HEK293 (cell line): ENCODE data around the gene MIF.

Source experiments
- CTCF ChIA-PET: fragments of 350-600 bp; formaldehyde crosslinking; extraction: SDS; loops from one replicate; lab custom pipeline; 2021; ENCODE audit warnings: antibody characterized with exemption; lab: Yijun Ruan, JAX
- POLR2A ChIA-PET: fragments of 300-600 bp; formaldehyde crosslinking; extraction: SDS; loops from one replicate; lab custom pipeline; 2020; ENCODE audit warnings: antibody characterized with exemption, inconsistent platforms; lab: Yijun Ruan, JAX
- H3K27ac ChIP-seq: fragments of 200-500 bp; sonication (Bioruptor generic); 2 replicates; pipeline ENCODE4 v1.5.1; 2014; ENCODE audit warnings: low read depth, low read length, control low read depth, inconsistent platforms; ENCODE audit errors: extremely low read depth
- H3K36me3 ChIP-seq, 2 experiments: fragments of 200-500 bp in 1 of 2; sonication (Bioruptor generic) in 1 of 2; 1 replicate in 1 of 2; 2 replicates in 1 of 2; pipeline ENCODE4 v1.5.1; 2014 to 2017; ENCODE audit warnings: inconsistent platforms in 2 of 2, low read length in 2 of 2; ENCODE audit not compliant: control insufficient read depth in 2 of 2, insufficient read depth in 1 of 2
- H3K4me1 ChIP-seq: fragments of 200-500 bp; sonication (Bioruptor generic); 2 replicates; pipeline ENCODE4 v1.5.1; 2014; ENCODE audit warnings: mild to moderate bottlenecking, low read length, inconsistent platforms; ENCODE audit not compliant: control insufficient read depth, insufficient read depth
- H3K4me3 ChIP-seq: 2 replicates; pipeline ENCODE4 v1.5.1; 2011; ENCODE audit warnings: low read depth, mild to moderate bottlenecking, control low read depth, low read length, moderate library complexity
- H3K9me3 ChIP-seq: fragments of 200-500 bp; sonication (Bioruptor generic); 2 replicates; pipeline ENCODE4 v1.5.1; 2014; ENCODE audit warnings: low read depth, low read length, inconsistent platforms; ENCODE audit not compliant: control insufficient read depth, insufficient read depth
- BCL11A ChIP-seq: fragments of 450-650 bp; formaldehyde crosslinking; IDR thresholded peaks from 2 replicates; pipeline ENCODE4 v1.5.1; 2016; ENCODE audit warnings: low read depth, missing biosample characterization, missing genetic modification characterization
- GLIS1 ChIP-seq: fragments of 450-650 bp; formaldehyde crosslinking; IDR thresholded peaks from 2 replicates; pipeline ENCODE4 v1.5.1; 2016; ENCODE audit warnings: missing biosample characterization, missing genetic modification characterization
- GLIS2 ChIP-seq: fragments of 450-650 bp; formaldehyde crosslinking; IDR thresholded peaks from 2 replicates; pipeline ENCODE4 v1.5.1; 2016; ENCODE audit warnings: missing biosample characterization, missing genetic modification characterization
- MYNN ChIP-seq: fragments of 450-650 bp; formaldehyde crosslinking; IDR thresholded peaks from 2 replicates; pipeline ENCODE4 v1.5.1; 2016; ENCODE audit warnings: missing biosample characterization, missing genetic modification characterization, borderline replicate concordance
- OVOL3 ChIP-seq: fragments of 450-650 bp; formaldehyde crosslinking; IDR thresholded peaks from 2 replicates; pipeline ENCODE4 v1.5.1; 2016; ENCODE audit warnings: missing biosample characterization, missing genetic modification characterization
- ZBTB17 ChIP-seq: fragments of 450-650 bp; formaldehyde crosslinking; IDR thresholded peaks from 2 replicates; pipeline ENCODE4 v1.5.1; 2016; ENCODE audit warnings: missing biosample characterization, missing genetic modification characterization
- ZBTB20 ChIP-seq: fragments of 450-650 bp; formaldehyde crosslinking; IDR thresholded peaks from 2 replicates; pipeline ENCODE4 v1.5.1; 2016; ENCODE audit warnings: missing biosample characterization, missing genetic modification characterization
- ZFP3 ChIP-seq: fragments of 450-650 bp; formaldehyde crosslinking; IDR thresholded peaks from 2 replicates; pipeline ENCODE4 v1.5.1; 2016; ENCODE audit warnings: low read depth, missing biosample characterization, missing genetic modification characterization
- ZNF146 ChIP-seq: fragments of 450-650 bp; formaldehyde crosslinking; IDR thresholded peaks from 2 replicates; pipeline ENCODE4 v1.5.1; 2016; ENCODE audit warnings: missing biosample characterization, missing genetic modification characterization
- ZNF16 ChIP-seq: fragments of 450-650 bp; formaldehyde crosslinking; IDR thresholded peaks from 2 replicates; pipeline ENCODE4 v1.5.1; 2016; ENCODE audit warnings: low read depth, missing biosample characterization, missing genetic modification characterization
- ZNF214 ChIP-seq: fragments of 450-650 bp; formaldehyde crosslinking; IDR thresholded peaks from 2 replicates; pipeline ENCODE4 v1.5.1; 2017; ENCODE audit warnings: missing biosample characterization, mild to moderate bottlenecking, missing genetic modification characterization, borderline replicate concordance
- ZNF335 ChIP-seq: fragments of 450-650 bp; formaldehyde crosslinking; conservative IDR thresholded peaks from 2 replicates; pipeline ENCODE4 v1.5.1; 2016; ENCODE audit warnings: missing biosample characterization, missing genetic modification characterization
- ZXDB ChIP-seq: fragments of 450-650 bp; formaldehyde crosslinking; IDR thresholded peaks from 2 replicates; pipeline ENCODE4 v1.5.1; 2016; ENCODE audit warnings: missing biosample characterization, missing genetic modification characterization
- TF ChIP-seq, protein P1 (sequence below): fragments of 450-650 bp; formaldehyde crosslinking; IDR thresholded peaks from 2 replicates; pipeline ENCODE4 v1.5.1; 2016; ENCODE audit warnings: missing biosample characterization, missing genetic modification characterization
- TF ChIP-seq, protein P2 (sequence below): fragments of 450-650 bp; formaldehyde crosslinking; IDR thresholded peaks from 2 replicates; pipeline ENCODE4 v1.5.1; 2017; ENCODE audit warnings: missing biosample characterization, missing genetic modification characterization
- TF ChIP-seq, protein P3 (sequence below): fragments of 450-650 bp; formaldehyde crosslinking; IDR thresholded peaks from 2 replicates; pipeline ENCODE4 v1.5.1; 2017; ENCODE audit warnings: missing biosample characterization, mild to moderate bottlenecking, missing genetic modification characterization, moderate library complexity
- TF ChIP-seq, protein P4 (sequence below): fragments of 450-650 bp; formaldehyde crosslinking; IDR thresholded peaks from 2 replicates; pipeline ENCODE4 v1.5.1; 2016; ENCODE audit warnings: missing biosample characterization, missing genetic modification characterization
- TF ChIP-seq, protein P5 (sequence below): fragments of 450-650 bp; formaldehyde crosslinking; IDR thresholded peaks from 2 replicates; pipeline ENCODE4 v1.5.1; 2016; ENCODE audit warnings: missing biosample characterization, missing genetic modification characterization
- TF ChIP-seq, protein P6 (sequence below): fragments of 450-650 bp; formaldehyde crosslinking; IDR thresholded peaks from 2 replicates; pipeline ENCODE4 v1.5.1; 2016; ENCODE audit warnings: missing biosample characterization, missing genetic modification characterization

MIF gene

DNA sequence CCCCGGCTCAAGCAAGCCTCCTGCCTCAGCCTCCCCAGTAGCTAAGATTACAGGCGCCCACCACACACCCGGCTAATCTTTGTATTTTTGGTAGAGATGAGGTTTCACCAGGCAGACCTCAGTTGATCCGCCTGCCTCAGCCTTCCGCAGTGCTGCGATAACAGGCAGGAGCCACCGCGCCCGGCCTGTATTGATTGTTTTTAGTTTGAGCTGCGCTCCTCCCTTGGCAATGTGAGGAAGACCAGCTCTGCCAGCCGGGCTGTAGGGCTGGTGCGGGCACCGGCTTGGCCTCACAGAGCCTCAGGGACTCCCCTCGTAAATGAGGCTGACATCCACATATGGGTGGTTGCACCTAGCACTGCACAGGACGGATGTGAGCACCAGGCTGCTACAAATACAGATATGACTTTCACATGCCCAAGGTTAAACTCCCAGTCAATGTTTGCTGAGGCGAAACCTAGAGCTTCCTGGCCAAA, 44.0 kb upstream of the MIF start:
- H3K27ac ChIP-seq: no peak overlapping the region
- ChIA-PET CTCF (interaction anchor here (0.6 to 5.1 kb wide), 48 partner anchors 8 to 632 kb away, joined by 3 to 34 read pairs (median 4); partner anchors contain the start of genes C22orf15, CHCHD10, MIF and MMP11), POLR2A (interaction anchor here (1.2 to 1.6 kb wide), 3 partner anchors 7 to 25 kb away, joined by 3 to 10 read pairs (median 5); partner anchors contain the start of gene SLC2A11)
- no peak overlapping the region for H3K4me3 ChIP-seq
- no peaks in the 10 kb centered on the region for H3K9me3 ChIP-seq
- no peaks in the 10 kb centered on the region for H3K4me1 ChIP-seq
- TF ChIP-seq, protein P1, sequence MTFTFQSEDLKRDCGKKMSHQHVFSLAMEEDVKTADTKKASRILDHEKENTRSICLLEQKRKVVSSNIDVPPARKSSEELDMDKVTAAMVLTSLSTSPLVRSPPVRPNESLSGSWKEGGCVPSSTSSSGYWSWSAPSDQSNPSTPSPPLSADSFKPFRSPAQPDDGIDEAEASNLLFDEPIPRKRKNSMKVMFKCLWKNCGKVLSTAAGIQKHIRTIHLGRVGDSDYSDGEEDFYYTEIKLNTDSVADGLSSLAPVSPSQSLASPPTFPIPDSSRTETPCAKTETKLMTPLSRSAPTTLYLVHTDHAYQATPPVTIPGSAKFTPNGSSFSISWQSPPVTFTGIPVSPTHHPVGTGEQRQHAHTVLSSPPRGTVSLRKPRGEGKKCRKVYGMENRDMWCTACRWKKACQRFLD (tag by site-specific recombination): no peak
- no peak for TF ChIP-seq ZFP3 (tag by site-specific recombination)
- no peak for TF ChIP-seq MYNN
- TF ChIP-seq, protein P2, sequence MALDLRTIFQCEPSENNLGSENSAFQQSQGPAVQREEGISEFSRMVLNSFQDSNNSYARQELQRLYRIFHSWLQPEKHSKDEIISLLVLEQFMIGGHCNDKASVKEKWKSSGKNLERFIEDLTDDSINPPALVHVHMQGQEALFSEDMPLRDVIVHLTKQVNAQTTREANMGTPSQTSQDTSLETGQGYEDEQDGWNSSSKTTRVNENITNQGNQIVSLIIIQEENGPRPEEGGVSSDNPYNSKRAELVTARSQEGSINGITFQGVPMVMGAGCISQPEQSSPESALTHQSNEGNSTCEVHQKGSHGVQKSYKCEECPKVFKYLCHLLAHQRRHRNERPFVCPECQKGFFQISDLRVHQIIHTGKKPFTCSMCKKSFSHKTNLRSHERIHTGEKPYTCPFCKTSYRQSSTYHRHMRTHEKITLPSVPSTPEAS: no peak
- TF ChIP-seq, protein P3, sequence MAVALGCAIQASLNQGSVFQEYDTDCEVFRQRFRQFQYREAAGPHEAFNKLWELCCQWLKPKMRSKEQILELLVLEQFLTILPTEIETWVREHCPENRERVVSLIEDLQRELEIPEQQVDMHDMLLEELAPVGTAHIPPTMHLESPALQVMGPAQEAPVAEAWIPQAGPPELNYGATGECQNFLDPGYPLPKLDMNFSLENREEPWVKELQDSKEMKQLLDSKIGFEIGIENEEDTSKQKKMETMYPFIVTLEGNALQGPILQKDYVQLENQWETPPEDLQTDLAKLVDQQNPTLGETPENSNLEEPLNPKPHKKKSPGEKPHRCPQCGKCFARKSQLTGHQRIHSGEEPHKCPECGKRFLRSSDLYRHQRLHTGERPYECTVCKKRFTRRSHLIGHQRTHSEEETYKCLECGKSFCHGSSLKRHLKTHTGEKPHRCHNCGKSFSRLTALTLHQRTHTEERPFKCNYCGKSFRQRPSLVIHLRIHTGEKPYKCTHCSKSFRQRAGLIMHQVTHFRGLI (tag by site-specific recombination): peak; percentile 33; the same call in 1 of the 2 replicates
- no peaks in the 10 kb centered on the region for H3K36me3 ChIP-seq

DNA sequence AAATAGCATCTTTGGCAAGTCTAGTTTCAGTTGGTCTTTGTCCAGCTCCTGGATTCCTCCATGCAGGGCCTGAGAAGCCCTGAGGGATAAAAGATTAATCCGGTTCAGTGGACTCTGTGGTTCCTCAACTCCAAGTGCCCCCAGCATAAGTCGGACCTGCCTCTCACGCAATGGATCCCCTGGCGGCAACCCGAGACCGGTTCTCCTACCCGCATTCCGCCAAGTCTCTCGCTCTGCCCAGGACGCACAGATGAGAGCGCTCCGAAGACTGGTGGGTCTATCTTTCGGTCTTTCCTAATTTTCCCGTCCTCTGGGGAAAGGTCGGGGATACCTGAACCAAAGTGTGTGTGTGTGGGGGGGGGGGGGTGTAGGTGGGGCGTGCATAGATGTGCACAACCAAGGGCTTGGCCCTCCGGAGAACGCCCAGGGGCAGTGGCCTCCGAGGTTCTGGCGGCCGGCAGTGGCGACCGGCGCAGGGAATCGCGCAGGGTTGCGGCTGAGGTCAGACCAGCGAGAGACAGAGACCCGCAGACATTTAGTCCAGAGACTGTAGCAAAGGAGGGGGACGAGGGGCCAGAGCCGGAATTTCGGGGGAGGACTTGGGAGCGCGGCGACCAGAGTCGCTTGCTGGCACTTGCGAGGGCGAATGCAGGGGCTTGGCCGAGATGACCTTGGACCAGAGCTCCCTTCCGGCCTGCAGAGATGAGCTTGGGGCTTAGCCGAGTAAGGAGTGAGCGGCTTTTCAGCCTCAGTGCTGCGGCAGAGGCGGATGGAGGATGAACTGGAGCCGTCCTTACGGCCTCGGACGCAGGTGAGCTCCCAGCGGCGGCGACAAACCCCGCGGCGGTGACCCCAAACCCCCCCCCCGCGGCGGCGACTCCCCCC, 37.2 kb upstream of the MIF start:
- peaks cover 7% of the 10 kb centered on the region; the same call in 1 of the 2 replicates for H3K4me1 ChIP-seq
- ChIA-PET CTCF (interaction anchor here (0.6 to 2.4 kb wide), 18 partner anchors 7 to 471 kb away, joined by 3 to 25 read pairs (median 4); partner anchors contain the start of genes CHCHD10 and VPREB3), POLR2A (interaction anchor here (0.6 to 2.0 kb wide), 31 partner anchors 8 to 478 kb away, joined by 3 to 61 read pairs (median 7); partner anchors contain the start of genes CHCHD10, DERL3, MIF and ZNF70)
- H3K4me3 ChIP-seq: peak overlapping the region; percentile 64
- H3K36me3 ChIP-seq: no peaks in the 10 kb centered on the region
- H3K9me3 ChIP-seq: no peaks in the 10 kb centered on the region
- peak overlapping the region; percentile 87 for H3K27ac ChIP-seq
- TF ChIP-seq ZNF146 (tag by site-specific recombination) (no peak), ZBTB17 (tag by site-specific recombination) (peak; percentile 82), ZNF16 (no peak), ZNF335 (tag by site-specific recombination) (peak; percentile 98), OVOL3 (tag by site-specific recombination) (no peak), ZXDB (tag by site-specific recombination) (peak; percentile 83), ZNF214 (tag by site-specific recombination) (no peak), GLIS2 (tag by site-specific recombination) (peak; percentile 66), ZBTB20 (tag by site-specific recombination) (peak; percentile 31; the same call in 1 of the 2 replicates), GLIS1 (tag by site-specific recombination) (peak; percentile 2; the same call in 1 of the 2 replicates), BCL11A (tag by site-specific recombination) (peak; percentile 16; the same call in 1 of the 2 replicates)
- TF ChIP-seq, protein P4, sequence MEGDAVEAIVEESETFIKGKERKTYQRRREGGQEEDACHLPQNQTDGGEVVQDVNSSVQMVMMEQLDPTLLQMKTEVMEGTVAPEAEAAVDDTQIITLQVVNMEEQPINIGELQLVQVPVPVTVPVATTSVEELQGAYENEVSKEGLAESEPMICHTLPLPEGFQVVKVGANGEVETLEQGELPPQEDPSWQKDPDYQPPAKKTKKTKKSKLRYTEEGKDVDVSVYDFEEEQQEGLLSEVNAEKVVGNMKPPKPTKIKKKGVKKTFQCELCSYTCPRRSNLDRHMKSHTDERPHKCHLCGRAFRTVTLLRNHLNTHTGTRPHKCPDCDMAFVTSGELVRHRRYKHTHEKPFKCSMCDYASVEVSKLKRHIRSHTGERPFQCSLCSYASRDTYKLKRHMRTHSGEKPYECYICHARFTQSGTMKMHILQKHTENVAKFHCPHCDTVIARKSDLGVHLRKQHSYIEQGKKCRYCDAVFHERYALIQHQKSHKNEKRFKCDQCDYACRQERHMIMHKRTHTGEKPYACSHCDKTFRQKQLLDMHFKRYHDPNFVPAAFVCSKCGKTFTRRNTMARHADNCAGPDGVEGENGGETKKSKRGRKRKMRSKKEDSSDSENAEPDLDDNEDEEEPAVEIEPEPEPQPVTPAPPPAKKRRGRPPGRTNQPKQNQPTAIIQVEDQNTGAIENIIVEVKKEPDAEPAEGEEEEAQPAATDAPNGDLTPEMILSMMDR: 0 out of 2 replicates have a peak, but pooled peaks have one; percentile 14
- TF ChIP-seq, protein P1 (tag by site-specific recombination): no peak
- TF ChIP-seq, protein P5, sequence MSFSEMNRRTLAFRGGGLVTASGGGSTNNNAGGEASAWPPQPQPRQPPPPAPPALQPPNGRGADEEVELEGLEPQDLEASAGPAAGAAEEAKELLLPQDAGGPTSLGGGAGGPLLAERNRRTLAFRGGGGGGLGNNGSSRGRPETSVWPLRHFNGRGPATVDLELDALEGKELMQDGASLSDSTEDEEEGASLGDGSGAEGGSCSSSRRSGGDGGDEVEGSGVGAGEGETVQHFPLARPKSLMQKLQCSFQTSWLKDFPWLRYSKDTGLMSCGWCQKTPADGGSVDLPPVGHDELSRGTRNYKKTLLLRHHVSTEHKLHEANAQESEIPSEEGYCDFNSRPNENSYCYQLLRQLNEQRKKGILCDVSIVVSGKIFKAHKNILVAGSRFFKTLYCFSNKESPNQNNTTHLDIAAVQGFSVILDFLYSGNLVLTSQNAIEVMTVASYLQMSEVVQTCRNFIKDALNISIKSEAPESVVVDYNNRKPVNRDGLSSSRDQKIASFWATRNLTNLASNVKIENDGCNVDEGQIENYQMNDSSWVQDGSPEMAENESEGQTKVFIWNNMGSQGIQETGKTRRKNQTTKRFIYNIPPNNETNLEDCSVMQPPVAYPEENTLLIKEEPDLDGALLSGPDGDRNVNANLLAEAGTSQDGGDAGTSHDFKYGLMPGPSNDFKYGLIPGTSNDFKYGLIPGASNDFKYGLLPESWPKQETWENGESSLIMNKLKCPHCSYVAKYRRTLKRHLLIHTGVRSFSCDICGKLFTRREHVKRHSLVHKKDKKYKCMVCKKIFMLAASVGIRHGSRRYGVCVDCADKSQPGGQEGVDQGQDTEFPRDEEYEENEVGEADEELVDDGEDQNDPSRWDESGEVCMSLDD (tag by site-specific recombination): peak; percentile 86
- TF ChIP-seq, protein P6, sequence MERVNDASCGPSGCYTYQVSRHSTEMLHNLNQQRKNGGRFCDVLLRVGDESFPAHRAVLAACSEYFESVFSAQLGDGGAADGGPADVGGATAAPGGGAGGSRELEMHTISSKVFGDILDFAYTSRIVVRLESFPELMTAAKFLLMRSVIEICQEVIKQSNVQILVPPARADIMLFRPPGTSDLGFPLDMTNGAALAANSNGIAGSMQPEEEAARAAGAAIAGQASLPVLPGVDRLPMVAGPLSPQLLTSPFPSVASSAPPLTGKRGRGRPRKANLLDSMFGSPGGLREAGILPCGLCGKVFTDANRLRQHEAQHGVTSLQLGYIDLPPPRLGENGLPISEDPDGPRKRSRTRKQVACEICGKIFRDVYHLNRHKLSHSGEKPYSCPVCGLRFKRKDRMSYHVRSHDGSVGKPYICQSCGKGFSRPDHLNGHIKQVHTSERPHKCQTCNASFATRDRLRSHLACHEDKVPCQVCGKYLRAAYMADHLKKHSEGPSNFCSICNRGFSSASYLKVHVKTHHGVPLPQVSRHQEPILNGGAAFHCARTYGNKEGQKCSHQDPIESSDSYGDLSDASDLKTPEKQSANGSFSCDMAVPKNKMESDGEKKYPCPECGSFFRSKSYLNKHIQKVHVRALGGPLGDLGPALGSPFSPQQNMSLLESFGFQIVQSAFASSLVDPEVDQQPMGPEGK: peak; percentile 94
